GM12891 (cell line): ENCODE results near the gene MKLN1.

Experiments
- PAX5 ChIP-seq: IDR thresholded peaks from 2 replicates; pipeline ENCODE4 v1.6.1; 2011; ENCODE audit warnings: low read length, moderate library complexity, mild to moderate bottlenecking; ENCODE audit not compliant: insufficient read depth, severe bottlenecking
- POLR2A ChIP-seq: IDR thresholded peaks from 2 replicates; pipeline ENCODE4 v1.6.1; 2011; ENCODE audit warnings: low read depth, low read length, control low read depth
- POLR2AphosphoS5 ChIP-seq: IDR thresholded peaks from 2 replicates; pipeline ENCODE4 v1.6.1; 2011; ENCODE audit warnings: low read depth, low read length, control low read depth
- SPI1 ChIP-seq: IDR thresholded peaks from 2 replicates; pipeline ENCODE4 v1.6.1; 2011; ENCODE audit warnings: low read depth, low read length, control low read depth
- TAF1 ChIP-seq: IDR thresholded peaks from 2 replicates; pipeline ENCODE4 v1.6.1; 2011; ENCODE audit warnings: low read depth, low read length, control low read depth

DNA sequence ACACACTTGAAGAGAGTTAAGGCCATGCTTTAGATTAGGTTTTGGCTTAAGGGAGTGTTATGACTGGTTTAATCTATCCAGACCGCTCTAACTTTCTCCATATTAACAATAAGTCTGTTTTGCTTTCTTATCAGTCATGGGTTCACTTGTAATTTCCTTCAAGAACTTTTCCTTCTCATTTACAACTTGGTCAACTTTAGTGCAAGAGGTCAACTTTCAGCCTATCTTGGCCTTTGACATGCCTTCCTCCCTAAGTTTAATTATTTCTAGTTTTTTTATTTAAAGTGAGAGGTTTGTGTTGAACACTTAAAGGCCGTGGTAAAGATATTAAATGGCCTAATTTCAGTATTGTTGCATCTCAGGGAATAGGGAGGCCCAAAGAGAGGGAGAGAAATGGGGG lies 75.6 kb downstream of the MKLN1 start:
- TF ChIP-seq TAF1 (no peak), SPI1 (no peak), POLR2AphosphoS5 (no peak), POLR2A (no peak), PAX5 (no peak)
